ENCODE measurements around the gene AKIRIN1. TPM values are rescaled to one million over a fixed set of nuclear protein-coding genes. Genes with fewer than 3 reads are reported as not detected.

AKIRIN1 gene
- total RNA-seq, 4 donors from 2014 or later: 28.2 to 46.0 (median 34.2) TPM

DNA sequence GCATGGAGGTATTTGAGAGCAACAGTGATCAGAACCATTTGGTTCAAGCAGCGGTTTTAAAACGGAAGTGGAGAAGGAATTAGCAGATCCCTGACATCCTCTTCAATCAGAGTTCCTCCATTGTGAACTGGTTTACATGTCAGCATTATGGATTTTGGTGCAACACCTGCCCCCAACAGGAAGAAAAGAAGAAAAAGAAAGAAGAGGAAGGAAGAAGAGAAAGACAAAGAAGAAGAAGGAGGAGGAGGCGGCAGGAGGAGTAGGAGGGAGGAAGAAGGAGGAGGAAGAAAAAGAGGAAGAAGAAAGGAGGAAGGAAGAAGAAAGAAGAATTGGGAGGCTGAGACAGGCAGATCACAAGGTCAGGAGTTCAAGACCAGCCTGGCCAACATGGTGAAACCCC, 52.4 kb downstream of the AKIRIN1 start:
- H3K27ac ChIP-seq: no peak overlapping the region

DNA sequence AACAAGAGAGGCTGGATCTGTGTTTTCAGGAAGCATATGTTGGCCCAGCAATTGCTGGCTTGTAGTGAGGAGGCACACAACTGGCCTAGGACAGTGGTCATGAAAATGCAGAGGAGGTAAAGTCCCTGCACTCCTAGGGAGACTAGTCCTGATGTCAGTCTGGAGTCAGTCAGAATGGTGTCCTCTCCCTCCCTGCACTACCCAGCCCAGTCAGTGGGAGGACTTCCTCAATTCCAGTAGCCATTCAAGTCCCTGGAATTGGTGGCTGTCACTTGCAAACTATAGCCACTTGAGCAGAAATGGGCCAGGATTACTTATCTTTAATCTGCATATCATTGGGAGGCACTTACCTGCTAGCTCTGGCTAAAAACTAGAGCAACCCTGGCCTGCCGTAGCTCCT, 53.7 kb downstream of the AKIRIN1 start:
- no peak overlapping the region for H3K27ac ChIP-seq
- ATAC-seq: no peak
- H3K4me3 ChIP-seq: no peak overlapping the region
- TF ChIP-seq POLR2A (IDR thresholded peaks at IDR 0.05): no peak
- TF ChIP-seq, protein P1, sequence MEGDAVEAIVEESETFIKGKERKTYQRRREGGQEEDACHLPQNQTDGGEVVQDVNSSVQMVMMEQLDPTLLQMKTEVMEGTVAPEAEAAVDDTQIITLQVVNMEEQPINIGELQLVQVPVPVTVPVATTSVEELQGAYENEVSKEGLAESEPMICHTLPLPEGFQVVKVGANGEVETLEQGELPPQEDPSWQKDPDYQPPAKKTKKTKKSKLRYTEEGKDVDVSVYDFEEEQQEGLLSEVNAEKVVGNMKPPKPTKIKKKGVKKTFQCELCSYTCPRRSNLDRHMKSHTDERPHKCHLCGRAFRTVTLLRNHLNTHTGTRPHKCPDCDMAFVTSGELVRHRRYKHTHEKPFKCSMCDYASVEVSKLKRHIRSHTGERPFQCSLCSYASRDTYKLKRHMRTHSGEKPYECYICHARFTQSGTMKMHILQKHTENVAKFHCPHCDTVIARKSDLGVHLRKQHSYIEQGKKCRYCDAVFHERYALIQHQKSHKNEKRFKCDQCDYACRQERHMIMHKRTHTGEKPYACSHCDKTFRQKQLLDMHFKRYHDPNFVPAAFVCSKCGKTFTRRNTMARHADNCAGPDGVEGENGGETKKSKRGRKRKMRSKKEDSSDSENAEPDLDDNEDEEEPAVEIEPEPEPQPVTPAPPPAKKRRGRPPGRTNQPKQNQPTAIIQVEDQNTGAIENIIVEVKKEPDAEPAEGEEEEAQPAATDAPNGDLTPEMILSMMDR (IDR thresholded peaks at IDR 0.05 in 4 of 5, conservative IDR thresholded peaks at IDR 0.05 in 1 of 5): no peak
- H3K27me3 ChIP-seq: no peaks in the 10 kb centered on the region
- H3K4me1 ChIP-seq: peaks cover 0 to 21% of the 10 kb centered on the region in 2 donors
- intact Hi-C loops (cut with DNase I; ENCODE audit: low total_unique reads) (no loop called here), in situ Hi-C loops (cut with MboI; ENCODE audit: low sequenced_read_pairs in 4 of 4) (no loop called here)
- DNase-seq: no peak
- no peaks in the 10 kb centered on the region for H3K9me3 ChIP-seq
- H3K36me3 ChIP-seq: peaks cover 0 to 57% of the 10 kb centered on the region in 2 donors

More for the DNA sequence above, 52.4 kb downstream of the AKIRIN1 start:
- TF ChIP-seq, protein P1 (IDR thresholded peaks at IDR 0.05 in 4 of 5, conservative IDR thresholded peaks at IDR 0.05 in 1 of 5): no peak
- no peak for TF ChIP-seq POLR2A (IDR thresholded peaks at IDR 0.05)
- Histone ChIP-seq H3K36me3 (peaks cover 0 to 46% of the 10 kb centered on the region in 2 donors), H3K27me3 (no peaks in the 10 kb centered on the region), H3K4me3 (no peak overlapping the region), H3K9me3 (no peaks in the 10 kb centered on the region), H3K4me1 (peaks cover 0 to 21% of the 10 kb centered on the region in 2 donors)
- DNase-seq (no peak), ATAC-seq (no peak)
- in situ Hi-C loops (cut with MboI; ENCODE audit: low sequenced_read_pairs in 4 of 4): no loop called here
- intact Hi-C loops (cut with DNase I; ENCODE audit: low total_unique reads): no loop called here

DNA sequence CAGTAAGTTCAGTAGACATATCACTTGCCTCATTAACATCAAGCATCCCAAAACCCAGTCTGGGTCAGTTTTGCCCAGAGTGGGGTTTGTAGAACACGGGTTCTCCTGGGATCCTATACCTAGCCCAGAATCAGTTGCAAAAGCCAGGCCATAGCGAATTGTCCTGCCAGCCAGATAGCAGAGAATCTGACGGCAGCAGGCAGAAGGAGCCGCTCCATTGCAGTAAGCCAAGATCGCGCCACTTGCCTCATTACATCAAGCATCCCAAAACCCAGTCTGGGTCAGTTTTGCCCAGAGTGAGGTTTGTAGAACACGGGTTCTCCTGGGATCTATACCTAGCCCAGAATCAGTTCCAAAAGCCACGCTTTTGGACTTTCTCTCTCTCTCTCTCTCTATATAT, 54.2 kb downstream of the AKIRIN1 start:
- H3K27me3 ChIP-seq: no peaks in the 10 kb centered on the region
- H3K36me3 ChIP-seq: peaks cover 0 to 59% of the 10 kb centered on the region in 2 donors
- TF ChIP-seq POLR2A (IDR thresholded peaks at IDR 0.05): no peak
- TF ChIP-seq, protein P1 (IDR thresholded peaks at IDR 0.05 in 4 of 5, conservative IDR thresholded peaks at IDR 0.05 in 1 of 5): no peak
- peaks cover 0 to 21% of the 10 kb centered on the region in 2 donors for H3K4me1 ChIP-seq
- ATAC-seq (no peak), DNase-seq (no peak)
- in situ Hi-C loops (cut with MboI; ENCODE audit: low sequenced_read_pairs in 4 of 4) (no loop called here), intact Hi-C loops (cut with DNase I; ENCODE audit: low total_unique reads) (no loop called here)
- no peak overlapping the region for H3K4me3 ChIP-seq
- H3K27ac ChIP-seq: no peak overlapping the region
- no peaks in the 10 kb centered on the region for H3K9me3 ChIP-seq

DNA sequence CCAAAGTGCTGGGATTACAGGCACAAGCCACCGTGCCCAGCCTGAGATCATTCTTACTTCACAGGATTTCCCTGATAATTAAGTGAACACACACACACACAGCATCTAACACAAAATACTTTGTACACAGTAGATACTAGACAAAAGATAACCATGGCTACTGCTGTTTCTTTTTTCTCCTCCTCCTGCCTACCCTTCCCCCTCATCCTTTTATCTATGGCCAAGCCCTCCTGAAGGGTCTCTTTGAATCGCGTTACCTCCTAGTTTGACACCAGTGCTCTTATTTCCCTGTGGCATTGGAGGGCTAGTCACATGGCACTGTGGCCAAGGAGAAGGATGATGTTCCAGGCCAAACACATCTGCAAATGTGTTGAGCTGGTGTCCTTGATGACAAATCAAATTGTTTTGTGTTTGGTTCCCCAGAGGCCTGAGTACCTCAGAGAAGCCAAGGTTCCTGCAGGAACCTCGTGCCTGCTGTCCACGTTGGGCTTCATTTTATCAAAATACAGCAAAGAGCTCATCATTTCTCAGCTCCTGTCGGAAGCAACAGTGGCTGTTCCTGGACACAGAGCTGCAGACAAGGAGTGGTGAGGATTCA, 55.6 kb downstream of the AKIRIN1 start:
- no peak for TF ChIP-seq POLR2A (IDR thresholded peaks at IDR 0.05)
- TF ChIP-seq, protein P1 (IDR thresholded peaks at IDR 0.05 in 4 of 5, conservative IDR thresholded peaks at IDR 0.05 in 1 of 5): no peak
- peak; percentile 31 to 32 for ATAC-seq
- DNase-seq: peak in 1 of 2 donors; percentile 25
- Histone ChIP-seq H3K9me3 (no peaks in the 10 kb centered on the region), H3K27me3 (no peaks in the 10 kb centered on the region), H3K36me3 (peaks cover 0 to 45% of the 10 kb centered on the region in 2 donors), H3K4me1 (peaks cover 0 to 21% of the 10 kb centered on the region in 2 donors), H3K4me3 (no peak overlapping the region), H3K27ac (peak overlapping the region; percentile 58 to 85 (median 76))
- in situ Hi-C loops (cut with MboI; ENCODE audit: low sequenced_read_pairs in 4 of 4) (no loop called here), intact Hi-C loops (cut with DNase I; ENCODE audit: low total_unique reads) (no loop called here)

All from gastrocnemius medialis (tissue), 4 donors.